Stomach (tissue), 4 donors: ENCODE results near the gene REPIN1.
A peak's percentile ranks its signal among the peaks of the same experiment; 100 is the strongest.

Experiments used
- CTCF ChIP-seq, 7 experiments: fragments of 450-650 bp in 4 of 7; fragments of 200-600 bp in 3 of 7; sonication (generic) in 3 of 7; IDR thresholded peaks; one replicate each; pipeline ENCODE4 v1.5.1; 2016 to 2019; ENCODE audit warnings: antibody characterized with exemption in 7 of 7, control low read depth in 2 of 7, mild to moderate bottlenecking in 1 of 7
- EP300 ChIP-seq: sonication (generic); formaldehyde crosslinking; IDR thresholded peaks from one replicate; pipeline ENCODE4 v1.6.1; 2017; ENCODE audit warnings: antibody characterized with exemption
- POLR2A ChIP-seq, 4 donors: fragments of 450-650 bp; IDR thresholded peaks; one replicate each; pipeline ENCODE4 v1.6.1; 2016; ENCODE audit warnings: antibody characterized with exemption in 4 of 4, control low read depth in 2 of 4, mild to moderate bottlenecking in 1 of 4, moderate library complexity in 1 of 4
- POLR2AphosphoS5 ChIP-seq, 3 donors: sonication (generic); formaldehyde crosslinking; IDR thresholded peaks; one replicate each; pipeline ENCODE4 v1.6.1; 2016; ENCODE audit warnings: antibody characterized with exemption in 3 of 3

- TF ChIP-seq CTCF (IDR thresholded peaks at IDR 0.05), result peak in 3 of 7 experiments; percentile 50 to 61 (median 58)
- no peak for TF ChIP-seq POLR2A (IDR thresholded peaks at IDR 0.05)
- no peak for TF ChIP-seq POLR2AphosphoS5 (IDR thresholded peaks at IDR 0.05)
- TF ChIP-seq EP300, result no peak
Measured at GRCh38 chr7:150356265-150356897, 12.2 kb upstream of the REPIN1 start.
